Measurements from ENCODE around the gene ACOT12.

DNA sequence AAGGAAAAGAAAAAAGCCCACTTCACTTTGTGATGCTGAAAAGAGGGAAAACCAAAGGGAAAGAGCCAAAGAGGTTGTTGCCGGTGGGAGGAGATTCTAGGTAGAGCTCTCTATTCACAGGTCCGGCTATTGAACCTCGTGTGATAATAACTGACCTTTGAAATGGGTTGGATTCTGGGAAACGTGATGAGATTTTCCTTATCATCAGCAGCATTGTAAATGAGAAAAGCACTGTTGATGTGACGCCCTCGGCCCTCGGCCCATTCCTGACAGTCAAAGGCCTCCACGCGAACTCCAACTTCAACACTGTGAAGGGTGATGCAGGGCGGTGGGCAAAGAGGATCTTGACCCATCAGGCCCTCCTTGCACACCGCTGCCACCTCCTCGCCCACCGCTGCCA, 49.2 kb downstream of the ACOT12 start:
- TF ChIP-seq, protein P1, sequence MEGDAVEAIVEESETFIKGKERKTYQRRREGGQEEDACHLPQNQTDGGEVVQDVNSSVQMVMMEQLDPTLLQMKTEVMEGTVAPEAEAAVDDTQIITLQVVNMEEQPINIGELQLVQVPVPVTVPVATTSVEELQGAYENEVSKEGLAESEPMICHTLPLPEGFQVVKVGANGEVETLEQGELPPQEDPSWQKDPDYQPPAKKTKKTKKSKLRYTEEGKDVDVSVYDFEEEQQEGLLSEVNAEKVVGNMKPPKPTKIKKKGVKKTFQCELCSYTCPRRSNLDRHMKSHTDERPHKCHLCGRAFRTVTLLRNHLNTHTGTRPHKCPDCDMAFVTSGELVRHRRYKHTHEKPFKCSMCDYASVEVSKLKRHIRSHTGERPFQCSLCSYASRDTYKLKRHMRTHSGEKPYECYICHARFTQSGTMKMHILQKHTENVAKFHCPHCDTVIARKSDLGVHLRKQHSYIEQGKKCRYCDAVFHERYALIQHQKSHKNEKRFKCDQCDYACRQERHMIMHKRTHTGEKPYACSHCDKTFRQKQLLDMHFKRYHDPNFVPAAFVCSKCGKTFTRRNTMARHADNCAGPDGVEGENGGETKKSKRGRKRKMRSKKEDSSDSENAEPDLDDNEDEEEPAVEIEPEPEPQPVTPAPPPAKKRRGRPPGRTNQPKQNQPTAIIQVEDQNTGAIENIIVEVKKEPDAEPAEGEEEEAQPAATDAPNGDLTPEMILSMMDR (IDR thresholded peaks at IDR 0.05), result no peak
- TF ChIP-seq POLR2A (IDR thresholded peaks at IDR 0.05) (no peak), POLR2AphosphoS5 (IDR thresholded peaks at IDR 0.05) (no peak), EP300 (IDR thresholded peaks at IDR 0.05; ENCODE audit: low read depth) (no peak)
